Sigmoid colon (tissue), 4 donors: ENCODE measurements around the gene CD300A.

Experiments
- EP300 ChIP-seq, 4 donors: sonication (generic); formaldehyde crosslinking; IDR thresholded peaks; one replicate each; pipeline ENCODE4 v1.6.1; 2017; ENCODE audit warnings: antibody characterized with exemption in 4 of 4
- POLR2A ChIP-seq, 2 donors: fragments of 450-650 bp; IDR thresholded peaks; one replicate each; pipeline ENCODE4 v1.6.1; 2016; ENCODE audit warnings: antibody characterized with exemption in 2 of 2, mild to moderate bottlenecking in 2 of 2, moderate library complexity in 2 of 2
- POLR2AphosphoS5 ChIP-seq, 4 donors: sonication (generic); formaldehyde crosslinking; IDR thresholded peaks; one replicate each; pipeline ENCODE4 v1.6.1; 2017; ENCODE audit warnings: antibody characterized with exemption in 4 of 4
- TF ChIP-seq, protein P1 (sequence below), 4 experiments: fragments of 450-650 bp in 3 of 4; fragments of 200-600 bp in 1 of 4; IDR thresholded peaks; one replicate each; pipeline ENCODE4 v1.5.1; 2016 to 2019; ENCODE audit warnings: antibody characterized with exemption in 4 of 4, mild to moderate bottlenecking in 3 of 4, moderate library complexity in 2 of 4

DNA sequence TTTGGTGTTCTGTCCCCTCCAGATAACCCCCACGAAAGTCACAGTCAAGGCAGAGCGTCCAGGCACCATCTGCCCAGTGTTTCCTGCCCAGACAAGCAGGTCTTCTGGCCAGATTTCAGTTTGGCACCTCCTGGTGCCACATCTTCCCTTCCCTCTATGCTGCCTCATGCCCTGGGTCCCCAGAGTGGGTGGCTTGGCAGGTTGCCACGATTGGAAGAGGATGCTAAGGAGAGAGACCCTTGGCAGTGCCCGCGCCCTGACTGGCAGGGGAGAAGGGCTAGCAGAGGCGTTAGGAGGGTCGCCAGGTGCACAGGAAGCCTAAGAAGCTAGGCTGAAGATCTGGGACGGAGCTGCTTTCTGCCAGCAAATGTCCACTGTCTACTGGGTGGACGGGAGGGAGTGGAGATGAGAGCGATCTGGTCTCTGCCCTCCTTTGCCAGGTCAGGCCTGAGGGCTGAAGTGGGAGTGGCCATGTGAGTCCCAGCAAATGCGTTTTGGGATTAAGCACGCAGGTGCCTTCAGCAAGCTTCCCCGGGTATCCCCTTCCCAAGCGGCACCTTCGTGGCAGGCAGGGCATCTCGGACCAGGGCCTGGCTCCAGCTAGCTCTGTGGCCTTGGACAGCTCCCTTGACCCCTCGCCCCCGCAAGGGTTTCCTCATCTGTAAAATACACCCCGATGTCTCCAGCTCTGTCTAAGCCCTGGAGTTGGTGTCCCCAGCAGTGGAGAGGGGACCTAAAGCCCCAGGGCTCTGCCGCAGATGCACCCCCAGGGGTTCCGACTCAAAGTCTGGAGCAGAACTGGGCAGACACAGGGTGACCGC lies 13.4 kb upstream of the CD300A start:
- TF ChIP-seq, protein P1, sequence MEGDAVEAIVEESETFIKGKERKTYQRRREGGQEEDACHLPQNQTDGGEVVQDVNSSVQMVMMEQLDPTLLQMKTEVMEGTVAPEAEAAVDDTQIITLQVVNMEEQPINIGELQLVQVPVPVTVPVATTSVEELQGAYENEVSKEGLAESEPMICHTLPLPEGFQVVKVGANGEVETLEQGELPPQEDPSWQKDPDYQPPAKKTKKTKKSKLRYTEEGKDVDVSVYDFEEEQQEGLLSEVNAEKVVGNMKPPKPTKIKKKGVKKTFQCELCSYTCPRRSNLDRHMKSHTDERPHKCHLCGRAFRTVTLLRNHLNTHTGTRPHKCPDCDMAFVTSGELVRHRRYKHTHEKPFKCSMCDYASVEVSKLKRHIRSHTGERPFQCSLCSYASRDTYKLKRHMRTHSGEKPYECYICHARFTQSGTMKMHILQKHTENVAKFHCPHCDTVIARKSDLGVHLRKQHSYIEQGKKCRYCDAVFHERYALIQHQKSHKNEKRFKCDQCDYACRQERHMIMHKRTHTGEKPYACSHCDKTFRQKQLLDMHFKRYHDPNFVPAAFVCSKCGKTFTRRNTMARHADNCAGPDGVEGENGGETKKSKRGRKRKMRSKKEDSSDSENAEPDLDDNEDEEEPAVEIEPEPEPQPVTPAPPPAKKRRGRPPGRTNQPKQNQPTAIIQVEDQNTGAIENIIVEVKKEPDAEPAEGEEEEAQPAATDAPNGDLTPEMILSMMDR (IDR thresholded peaks at IDR 0.05), result no peak
- TF ChIP-seq POLR2AphosphoS5 (IDR thresholded peaks at IDR 0.05) (no peak), EP300 (IDR thresholded peaks at IDR 0.05) (no peak), POLR2A (IDR thresholded peaks at IDR 0.05) (no peak)
